Stomach (tissue), 9 donors: Measurements from ENCODE around the gene PELI2. TPM values are rescaled to one million over a fixed set of nuclear protein-coding genes. Genes with fewer than 3 reads are reported as not detected.

Source experiments
- DNase-seq, 2 donors: peaks; one replicate each; pipeline versions ENCODE4 v3.0.0 to v3.0.0-alpha.2; 2013 to 2019
- H3K27ac ChIP-seq, 5 donors: fragments of 200-600 bp in 4 of 5; sonication (generic) in 4 of 5; one replicate each; pipeline ENCODE4 v1.5.1; 2013 to 2019; ENCODE audit warnings: mild to moderate bottlenecking in 1 of 5, moderate library complexity in 1 of 5
- H3K27me3 ChIP-seq, 3 donors: fragments of 200-600 bp; sonication (generic); one replicate each; pipeline ENCODE4 v1.5.1; 2017 to 2019; ENCODE audit warnings: mixed run types in 1 of 3
- H3K36me3 ChIP-seq, 4 donors: fragments of 200-600 bp; sonication (generic); 1 replicate in 3 of 4; 2 replicates in 1 of 4; pipeline ENCODE4 v1.5.1; 2016 to 2019
- H3K4me1 ChIP-seq, 4 donors: fragments of 200-600 bp; sonication (generic); one replicate each; pipeline ENCODE4 v1.5.1; 2016 to 2019
- H3K4me3 ChIP-seq, 4 donors: fragments of 200-600 bp; sonication (generic) in 3 of 4; one replicate each; pipeline ENCODE4 v1.5.1; 2016 to 2019; ENCODE audit warnings: mild to moderate bottlenecking in 1 of 4
- H3K9me3 ChIP-seq, 4 donors: fragments of 200-600 bp; sonication (generic); one replicate each; pipeline ENCODE4 v1.5.1; 2016 to 2019
- CTCF ChIP-seq, 7 experiments: fragments of 450-650 bp in 4 of 7; fragments of 200-600 bp in 3 of 7; sonication (generic) in 3 of 7; IDR thresholded peaks; one replicate each; pipeline ENCODE4 v1.5.1; 2016 to 2019; ENCODE audit warnings: antibody characterized with exemption in 7 of 7, control low read depth in 2 of 7, mild to moderate bottlenecking in 1 of 7
- EP300 ChIP-seq: sonication (generic); formaldehyde crosslinking; IDR thresholded peaks from one replicate; pipeline ENCODE4 v1.6.1; 2017; ENCODE audit warnings: antibody characterized with exemption
- POLR2A ChIP-seq, 4 donors: fragments of 450-650 bp; IDR thresholded peaks; one replicate each; pipeline ENCODE4 v1.6.1; 2016; ENCODE audit warnings: antibody characterized with exemption in 4 of 4, control low read depth in 2 of 4, mild to moderate bottlenecking in 1 of 4, moderate library complexity in 1 of 4
- POLR2AphosphoS5 ChIP-seq, 3 donors: sonication (generic); formaldehyde crosslinking; IDR thresholded peaks; one replicate each; pipeline ENCODE4 v1.6.1; 2016; ENCODE audit warnings: antibody characterized with exemption in 3 of 3
- WGBS, 5 donors: extraction: QIAGEN DNeasy Blood & Tissue Kit in 3 of 5; methylation state at CpG; one replicate each; pipeline versions ENCODE4 v1.1.5 to v1.1.7; 2013 to 2018; 5-methylcytosine and 5-hydroxymethylcytosine counted together
- intact Hi-C: fragments of 100-400 bp; cut with DNase I; formaldehyde crosslinking; loops from one replicate; pipeline ENCODE4 v1.15.1; 2023; ENCODE audit warnings: low total_unique reads
- polyA plus RNA-seq, 3 donors: library from polyadenylated mRNA; stranded (reverse); fragments of 200-250 nt; gene quantifications; one replicate each; pipeline ENCODE4 v1.2.3, GENCODE V29; 2013
- total RNA-seq, 5 donors: library from RNA; depleted of rRNA; stranded (reverse); fragments of >200 nt; gene quantifications; one replicate each; pipeline versions ENCODE4 v1.1.0 to v1.2.3, GENCODE V29; 2014 to 2016
- donor health status: healthy with polysubstance abuse.
- donor health status: Bipolar disorder and iron deficiency.
- donor health status: healthy.

Gene PELI2
- total and polyA plus RNA-seq, 8 donors = 3.0 to 48.3 (median 10.6) TPM

- no peak for TF ChIP-seq CTCF (IDR thresholded peaks at IDR 0.05)
- TF ChIP-seq EP300 = no peak
- TF ChIP-seq POLR2A (IDR thresholded peaks at IDR 0.05) = no peak
- no peak for TF ChIP-seq POLR2AphosphoS5 (IDR thresholded peaks at IDR 0.05)
- no peaks in the 10 kb centered on the region for H3K9me3 ChIP-seq
- no peaks in the 10 kb centered on the region for H3K27me3 ChIP-seq
- 36 to 79% (median 59%) methylated on average over 2 of the region's 2 CpGs for WGBS, 5 donors
- intact Hi-C loops = no loop called here
- H3K27ac ChIP-seq = no peak overlapping the region
- H3K4me1 ChIP-seq = peaks cover 0 to 8% (median 3%) of the 10 kb centered on the region in 4 donors
- H3K4me3 ChIP-seq = no peak overlapping the region
- no peak for DNase-seq
- H3K36me3 ChIP-seq = no peaks in the 10 kb centered on the region
Observed at GRCh38 chr14:56237398-56237797, 119.2 kb downstream of the PELI2 start.

- intact Hi-C loops = no loop called here
- H3K27ac ChIP-seq = no peak overlapping the region
- H3K4me1 ChIP-seq = peaks cover 0 to 8% (median 3%) of the 10 kb centered on the region in 4 donors
- H3K4me3 ChIP-seq = no peak overlapping the region
- H3K27me3 ChIP-seq = no peaks in the 10 kb centered on the region
- WGBS, 5 donors = 79 to 96% (median 93%) methylated on average over 6 of the region's 6 CpGs
- H3K9me3 ChIP-seq = no peaks in the 10 kb centered on the region
- DNase-seq = no peak
- no peaks in the 10 kb centered on the region for H3K36me3 ChIP-seq
- TF ChIP-seq POLR2AphosphoS5 (IDR thresholded peaks at IDR 0.05) (no peak), CTCF (IDR thresholded peaks at IDR 0.05) (no peak), EP300 (no peak), POLR2A (IDR thresholded peaks at IDR 0.05) (no peak)
Observed at GRCh38 chr14:56241461-56241860, 123.2 kb downstream of the PELI2 start.

- no peaks in the 10 kb centered on the region for H3K9me3 ChIP-seq
- 76 to 85% (median 80%) methylated on average over 2 of the region's 2 CpGs for WGBS, 5 donors
- TF ChIP-seq POLR2A (IDR thresholded peaks at IDR 0.05) = no peak
- TF ChIP-seq POLR2AphosphoS5 (IDR thresholded peaks at IDR 0.05) = no peak
- no peak for TF ChIP-seq EP300
- TF ChIP-seq CTCF (IDR thresholded peaks at IDR 0.05) = no peak
- intact Hi-C loops = no loop called here
- H3K27ac ChIP-seq = no peak overlapping the region
- peaks cover 0 to 8% (median 3%) of the 10 kb centered on the region in 4 donors for H3K4me1 ChIP-seq
- H3K36me3 ChIP-seq = no peaks in the 10 kb centered on the region
- H3K4me3 ChIP-seq = no peak overlapping the region
- no peaks in the 10 kb centered on the region for H3K27me3 ChIP-seq
- DNase-seq = no peak
Observed at GRCh38 chr14:56243110-56243509, 124.9 kb downstream of the PELI2 start.

GRCh38 chr14:56244138-56244789 lies 126.1 kb downstream of the PELI2 start:
- no peak overlapping the region for H3K4me3 ChIP-seq
- no peaks in the 10 kb centered on the region for H3K27me3 ChIP-seq
- intact Hi-C loops = no loop called here
- H3K4me1 ChIP-seq = no peaks in the 10 kb centered on the region
- H3K36me3 ChIP-seq = no peaks in the 10 kb centered on the region
- 49 to 60% (median 56%) methylated on average over 5 of the region's 5 CpGs for WGBS, 5 donors
- TF ChIP-seq POLR2A (IDR thresholded peaks at IDR 0.05) (no peak), EP300 (no peak), CTCF (IDR thresholded peaks at IDR 0.05) (no peak), POLR2AphosphoS5 (IDR thresholded peaks at IDR 0.05) (no peak)
- peak in 1 of 2 donors; percentile 58 for DNase-seq
- H3K27ac ChIP-seq = no peak overlapping the region
- H3K9me3 ChIP-seq = no peaks in the 10 kb centered on the region
